Neural progenitor cell (in vitro differentiated cells): ENCODE results near the gene PIN4. TPM values are rescaled to one million over a fixed set of nuclear protein-coding genes. Genes with fewer than 3 reads are reported as not detected.

Experiments used
- DNase-seq: peaks from one replicate; pipeline ENCODE4 v3.0.0-alpha.2; 2016; ENCODE audit warnings: low spot score
- H2AFZ ChIP-seq: fragments of 200-600 bp; sonication (generic); replicated peaks from 2 replicates; pipeline ENCODE4 v1.6.1; 2016; ENCODE audit warnings: antibody characterized with exemption
- H3F3A ChIP-seq: fragments of 200-600 bp; sonication (generic); 2 replicates; pipeline ENCODE4 v1.6.1; 2016; ENCODE audit warnings: antibody characterized with exemption, low read depth
- H3K27ac ChIP-seq: fragments of 200-600 bp; sonication (generic); 2 replicates; pipeline ENCODE4 v1.5.1; 2016; ENCODE audit warnings: mild to moderate bottlenecking
- H3K27me3 ChIP-seq: fragments of 200-600 bp; sonication (generic); 2 replicates; pipeline ENCODE4 v1.6.1; 2016; ENCODE audit warnings: mild to moderate bottlenecking, moderate library complexity
- H3K36me3 ChIP-seq: fragments of 200-600 bp; sonication (generic); 2 replicates; pipeline ENCODE4 v1.5.1; 2016
- H3K4me1 ChIP-seq: fragments of 200-600 bp; sonication (generic); 2 replicates; pipeline ENCODE4 v1.6.1; 2016; ENCODE audit warnings: mixed run types
- H3K4me2 ChIP-seq: fragments of 200-600 bp; sonication (generic); 2 replicates; pipeline ENCODE4 v1.6.1; 2016
- H3K4me3 ChIP-seq: fragments of 200-600 bp; sonication (generic); 2 replicates; pipeline ENCODE4 v1.5.1; 2016
- H3K79me2 ChIP-seq: fragments of 200-600 bp; sonication (generic); 2 replicates; pipeline ENCODE4 v1.6.1; 2016; ENCODE audit warnings: low read depth
- H3K9ac ChIP-seq: fragments of 200-600 bp; sonication (generic); 2 replicates; pipeline ENCODE4 v1.6.1; 2016
- H3K9me3 ChIP-seq: fragments of 200-600 bp; sonication (generic); 2 replicates; pipeline ENCODE4 v1.5.1; 2016; ENCODE audit warnings: low read depth
- H4K20me1 ChIP-seq: fragments of 200-600 bp; sonication (generic); 2 replicates; pipeline ENCODE4 v1.6.1; 2016; ENCODE audit warnings: low read depth
- H3K27ac Mint-ChIP-seq: 3 replicates; pipeline ENCODE4 v1.8.0; 2021; ENCODE audit warnings: mixed read lengths
- H3K27me3 Mint-ChIP-seq: 2 replicates; pipeline ENCODE4 v1.8.0; 2022; ENCODE audit warnings: low read depth, mild to moderate bottlenecking, inconsistent platforms, moderate library complexity, mixed read lengths; ENCODE audit not compliant: insufficient read depth
- H3K36me3 Mint-ChIP-seq: 3 replicates; pipeline ENCODE4 v1.8.0; 2021; ENCODE audit warnings: mixed read lengths
- H3K4me1 Mint-ChIP-seq: 3 replicates; pipeline ENCODE4 v1.8.0; 2021; ENCODE audit warnings: mixed read lengths
- H3K4me3 Mint-ChIP-seq: 3 replicates; pipeline ENCODE4 v1.8.0; 2021; ENCODE audit warnings: mild to moderate bottlenecking, moderate library complexity, mixed read lengths
- H3K9me3 Mint-ChIP-seq: 3 replicates; pipeline ENCODE4 v1.8.0; 2020; ENCODE audit warnings: mixed read lengths
- CTCF ChIP-seq: fragments of 200-600 bp; sonication (generic); IDR thresholded peaks from 2 replicates; pipeline ENCODE4 v1.5.1; 2017; ENCODE audit warnings: antibody characterized with exemption, mild to moderate bottlenecking
- EZH2 ChIP-seq: fragments of 200-600 bp; sonication (generic); IDR thresholded peaks from 2 replicates; pipeline ENCODE4 v1.6.1; 2017; ENCODE audit warnings: antibody characterized with exemption, mild to moderate bottlenecking, moderate library complexity
- EZH2phosphoT487 ChIP-seq: fragments of 200-600 bp; sonication (generic); IDR thresholded peaks from 2 replicates; pipeline ENCODE4 v1.6.1; 2017; ENCODE audit warnings: antibody characterized with exemption
- total RNA-seq: library from RNA; depleted of rRNA; stranded (reverse); fragments of >200 nt; gene quantifications from 2 replicates; pipeline ENCODE4 v1.2.3, GENCODE V29; 2015; ENCODE audit warnings: low replicate concordance

The PIN4 gene
- 21.6 and 21.7 TPM in 2 replicates for total RNA-seq

GRCh38 chrX:72181178-72182125 is at the start of gene PIN4:
Gene PIN4, plus strand, starts transcription at chrX:72181757. Its CDS starts 29 bp downstream, at chrX:72181786.
- H3K27me3 Mint-ChIP-seq = no peaks in the 10 kb centered on the region
- TF ChIP-seq CTCF (no peak), EZH2phosphoT487 (no peak), EZH2 (no peak)
- Histone ChIP-seq H3K27ac (peak within 1 kb of the TSS; percentile 86), H3K4me2 (peak within 1 kb of the TSS; percentile 81), H3F3A (peaks cover 7% of the 10 kb centered on the region), H2AFZ (no peak within 1 kb of the TSS), H3K36me3 (no peaks in the 10 kb centered on the region), H3K79me2 (peaks cover 21% of the 10 kb centered on the region), H3K27me3 (no peaks in the 10 kb centered on the region), H4K20me1 (no peaks in the 10 kb centered on the region), H3K9ac (peak within 1 kb of the TSS; percentile 80), H3K9me3 (peaks cover 3% of the 10 kb centered on the region), H3K4me1 (peaks cover 4% of the 10 kb centered on the region), H3K4me3 (peak within 1 kb of the TSS; percentile 90)
- H3K27ac Mint-ChIP-seq = no peak within 1 kb of the TSS
- DNase-seq = peak; percentile 94
- peaks cover 16% of the 10 kb centered on the region for H3K9me3 Mint-ChIP-seq
- H3K4me1 Mint-ChIP-seq = peaks cover 5% of the 10 kb centered on the region
- no peak within 1 kb of the TSS for H3K4me3 Mint-ChIP-seq
- H3K36me3 Mint-ChIP-seq = peaks cover 4% of the 10 kb centered on the region

DNA sequence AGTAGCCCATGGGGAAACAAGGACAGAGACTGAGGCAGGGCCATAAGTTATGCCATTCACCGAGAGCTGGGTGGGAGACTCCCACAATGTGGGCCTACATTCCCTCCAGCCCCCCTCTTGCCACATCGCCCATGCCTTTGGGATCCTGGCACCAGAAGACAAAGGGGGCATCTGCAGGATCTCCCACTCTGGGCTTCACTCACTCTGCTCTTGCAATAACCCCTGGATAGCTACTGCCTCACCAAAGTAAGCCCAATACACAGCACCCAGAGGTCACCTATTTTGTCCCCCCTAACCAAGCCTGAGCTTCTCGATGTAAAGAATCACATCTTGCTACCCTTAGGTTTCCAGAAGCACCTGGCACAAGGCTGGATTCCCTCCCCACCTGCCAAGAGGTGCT is 49.1 kb upstream of the PIN4 start:
- Mint-ChIP-seq H3K4me3 (peak overlapping the region; percentile 84), H3K36me3 (peaks cover 34% of the 10 kb centered on the region), H3K9me3 (peaks cover 37% of the 10 kb centered on the region), H3K4me1 (peaks cover 24% of the 10 kb centered on the region), H3K27me3 (no peaks in the 10 kb centered on the region), H3K27ac (no peak overlapping the region)
- Histone ChIP-seq H3K9me3 (no peaks in the 10 kb centered on the region), H4K20me1 (no peaks in the 10 kb centered on the region), H3K79me2 (no peaks in the 10 kb centered on the region), H3K4me2 (peak overlapping the region; percentile 81), H3K4me1 (peaks cover 14% of the 10 kb centered on the region), H3K36me3 (no peaks in the 10 kb centered on the region), H3K9ac (no peak overlapping the region), H3K4me3 (peak overlapping the region; percentile 53), H3K27me3 (peaks cover 43% of the 10 kb centered on the region), H2AFZ (no peak overlapping the region), H3K27ac (no peak overlapping the region), H3F3A (peaks cover 10% of the 10 kb centered on the region)
- TF ChIP-seq CTCF (no peak), EZH2 (no peak), EZH2phosphoT487 (no peak)
- DNase-seq = no peak

- Histone ChIP-seq H3K27ac (no peak overlapping the region), H3F3A (peaks cover 10% of the 10 kb centered on the region), H2AFZ (no peak overlapping the region), H3K27me3 (peaks cover 39% of the 10 kb centered on the region), H3K4me1 (peaks cover 4% of the 10 kb centered on the region), H3K79me2 (no peaks in the 10 kb centered on the region), H3K36me3 (no peaks in the 10 kb centered on the region), H3K4me3 (no peak overlapping the region), H3K4me2 (no peak overlapping the region), H4K20me1 (no peaks in the 10 kb centered on the region), H3K9me3 (no peaks in the 10 kb centered on the region), H3K9ac (no peak overlapping the region)
- H3K36me3 Mint-ChIP-seq = peaks cover 27% of the 10 kb centered on the region
- H3K4me1 Mint-ChIP-seq = peaks cover 17% of the 10 kb centered on the region
- H3K4me3 Mint-ChIP-seq = no peak overlapping the region
- TF ChIP-seq CTCF (no peak), EZH2phosphoT487 (no peak), EZH2 (no peak)
- peaks cover 30% of the 10 kb centered on the region for H3K9me3 Mint-ChIP-seq
- DNase-seq = no peak
- no peaks in the 10 kb centered on the region for H3K27me3 Mint-ChIP-seq
- no peak overlapping the region for H3K27ac Mint-ChIP-seq
These were observed 47.6 kb upstream of the PIN4 start for GRCh38 chrX:72133851-72134546.
